Measurements from ENCODE around the gene EPHA4. TPM values are rescaled to one million over a fixed set of nuclear protein-coding genes. Genes with fewer than 3 reads are reported as not detected.

EPHA4 gene
- total RNA-seq, 4 donors from 2014 or later = 38.9 to 98.9 (median 68.0) TPM

GRCh38 chr2:221405521-221405920 lies 166.6 kb downstream of the EPHA4 start:
- Histone ChIP-seq H3K4me1 (no peaks in the 10 kb centered on the region), H3K4me3 (replicated peaks in 1 of 3) (no peak overlapping the region), H3K27me3 (no peaks in the 10 kb centered on the region), H3K36me3 (no peaks in the 10 kb centered on the region), H3K9me3 (no peaks in the 10 kb centered on the region), H3K27ac (no peak overlapping the region)
- no peak for DNase-seq
- no peak for TF ChIP-seq POLR2A (IDR thresholded peaks at IDR 0.05)
- TF ChIP-seq CTCF (IDR thresholded peaks at IDR 0.05) = no peak
- intact Hi-C loops (cut with DNase I) = no loop called here

- no peaks in the 10 kb centered on the region for H3K27me3 ChIP-seq
- H3K36me3 ChIP-seq = no peaks in the 10 kb centered on the region
- H3K4me1 ChIP-seq = no peaks in the 10 kb centered on the region
- TF ChIP-seq CTCF (IDR thresholded peaks at IDR 0.05) = no peak
- TF ChIP-seq POLR2A (IDR thresholded peaks at IDR 0.05) = no peak
- H3K27ac ChIP-seq = no peak overlapping the region
- no peaks in the 10 kb centered on the region for H3K9me3 ChIP-seq
- WGBS, 2 donors = 89 to 100% methylated on average over 1 of the region's 1 CpG
- no peak for DNase-seq
- no peak overlapping the region for H3K4me3 ChIP-seq (replicated peaks in 1 of 3)
- intact Hi-C loops (cut with DNase I) = no loop called here
Measured at GRCh38 chr2:221402072-221402471, 170.0 kb downstream of the EPHA4 start.

DNA sequence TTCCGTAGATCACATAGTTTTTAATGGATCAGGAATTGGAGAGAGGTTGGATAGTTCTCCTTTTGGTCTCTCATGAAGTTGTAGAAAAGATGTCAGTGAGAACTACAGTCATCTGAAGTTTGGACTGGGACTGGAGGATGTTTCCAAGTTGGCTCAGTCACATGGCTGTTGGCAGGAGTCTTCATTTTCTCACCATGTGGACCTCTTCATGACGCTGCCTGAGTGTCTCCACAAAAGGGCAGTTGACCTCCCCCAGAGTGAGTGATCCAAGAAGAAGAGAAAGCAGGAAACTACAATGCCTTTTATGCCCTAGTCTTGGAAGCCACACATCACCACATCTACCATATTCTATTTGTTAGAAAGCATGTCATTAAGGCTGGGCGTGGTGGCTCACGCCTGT lies 171.7 kb downstream of the EPHA4 start:
- intact Hi-C loops (cut with DNase I) = no loop called here
- Histone ChIP-seq H3K36me3 (no peaks in the 10 kb centered on the region), H3K4me1 (no peaks in the 10 kb centered on the region), H3K27me3 (no peaks in the 10 kb centered on the region), H3K4me3 (replicated peaks in 1 of 3) (no peak overlapping the region), H3K9me3 (no peaks in the 10 kb centered on the region), H3K27ac (no peak overlapping the region)
- no peak for DNase-seq
- WGBS, 2 donors = 82 to 85% methylated on average over 4 of the region's 4 CpGs
- TF ChIP-seq POLR2A (IDR thresholded peaks at IDR 0.05) = no peak
- no peak for TF ChIP-seq CTCF (IDR thresholded peaks at IDR 0.05)

DNA sequence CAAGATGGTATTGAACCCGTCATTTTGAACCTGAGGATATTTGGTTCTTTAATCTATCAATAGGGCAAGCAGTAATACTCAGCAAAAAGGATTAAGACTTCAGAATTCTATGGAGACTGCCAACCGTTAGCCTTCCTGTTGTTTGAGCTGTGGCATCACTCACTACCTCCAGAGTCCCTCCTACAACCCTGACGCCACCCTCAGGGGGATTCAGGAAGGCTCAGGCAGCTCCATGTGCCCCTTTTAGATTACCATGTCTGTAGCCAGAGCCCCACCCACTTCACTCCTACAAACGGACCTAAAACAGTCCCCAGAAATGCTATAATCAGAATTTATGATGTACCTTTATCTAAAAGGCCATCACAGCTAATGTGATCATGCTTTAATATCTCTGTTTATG lies 172.9 kb downstream of the EPHA4 start:
- Histone ChIP-seq H3K9me3 (no peaks in the 10 kb centered on the region), H3K4me3 (replicated peaks in 1 of 3) (no peak overlapping the region), H3K27ac (no peak overlapping the region), H3K4me1 (no peaks in the 10 kb centered on the region), H3K36me3 (no peaks in the 10 kb centered on the region), H3K27me3 (no peaks in the 10 kb centered on the region)
- no peak for DNase-seq
- intact Hi-C loops (cut with DNase I) = no loop called here
- WGBS, 2 donors = 71 to 76% methylated on average over 4 of the region's 4 CpGs
- no peak for TF ChIP-seq POLR2A (IDR thresholded peaks at IDR 0.05)
- no peak for TF ChIP-seq CTCF (IDR thresholded peaks at IDR 0.05)

DNA sequence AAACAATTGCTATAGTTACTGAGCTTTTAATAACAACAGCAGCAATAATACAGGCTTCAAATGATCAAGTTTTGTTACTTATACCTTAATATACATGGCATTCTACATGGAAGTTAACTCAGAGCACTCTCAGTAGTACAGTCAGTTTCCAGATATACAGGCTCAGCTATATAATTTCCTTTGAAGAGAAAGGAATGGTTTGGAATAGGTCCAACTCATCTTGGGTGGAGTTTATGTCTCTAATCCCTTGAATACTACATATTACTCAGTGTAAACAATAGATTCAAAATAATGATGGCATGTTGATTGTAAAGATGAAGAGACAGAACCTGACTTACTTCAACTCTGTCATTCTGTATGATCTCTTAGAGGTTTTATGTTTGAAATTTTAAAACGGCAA lies 174.9 kb downstream of the EPHA4 start:
- TF ChIP-seq POLR2A (IDR thresholded peaks at IDR 0.05) (no peak), CTCF (IDR thresholded peaks at IDR 0.05) (no peak)
- H3K27me3 ChIP-seq = no peaks in the 10 kb centered on the region
- H3K4me3 ChIP-seq (replicated peaks in 1 of 3) = no peak overlapping the region
- no peaks in the 10 kb centered on the region for H3K36me3 ChIP-seq
- H3K27ac ChIP-seq = no peak overlapping the region
- intact Hi-C loops (cut with DNase I) = no loop called here
- no peaks in the 10 kb centered on the region for H3K4me1 ChIP-seq
- no peaks in the 10 kb centered on the region for H3K9me3 ChIP-seq
- no peak for DNase-seq
- WGBS, 2 donors = 92 to 93% methylated on average over 1 of the region's 1 CpG

All from thyroid gland (tissue), 4 donors.